Hepatocyte (in vitro differentiated cells): ENCODE results near the gene STX18. TPM values are rescaled to one million over a fixed set of nuclear protein-coding genes. Genes with fewer than 3 reads are reported as not detected.

Experiments used
- DNase-seq: peaks from one replicate; pipeline ENCODE4 v3.0.0-alpha.2; 2016; ENCODE audit warnings: low spot score
- H2AFZ ChIP-seq: fragments of 200-600 bp; sonication (generic); 2 replicates; pipeline ENCODE4 v1.6.0; 2016; ENCODE audit warnings: antibody characterized with exemption, mild to moderate bottlenecking
- H3K27ac ChIP-seq: fragments of 200-600 bp; sonication (generic); 2 replicates; pipeline ENCODE4 v1.5.1; 2016; ENCODE audit warnings: mild to moderate bottlenecking
- H3K27me3 ChIP-seq: fragments of 200-600 bp; sonication (generic); 2 replicates; pipeline ENCODE4 v1.6.1; 2016
- H3K36me3 ChIP-seq: fragments of 200-600 bp; sonication (generic); replicated peaks from 2 replicates; pipeline ENCODE4 v1.5.1; 2016; ENCODE audit warnings: low read depth; ENCODE audit not compliant: insufficient read depth
- H3K4me1 ChIP-seq: fragments of 200-600 bp; sonication (generic); 2 replicates; pipeline ENCODE4 v1.5.1; 2016; ENCODE audit warnings: mild to moderate bottlenecking, moderate library complexity; ENCODE audit not compliant: insufficient read depth
- H3K4me2 ChIP-seq: fragments of 200-600 bp; sonication (generic); 2 replicates; pipeline ENCODE4 v1.6.0; 2016
- H3K4me3 ChIP-seq: fragments of 200-600 bp; sonication (generic); 2 replicates; pipeline ENCODE4 v1.5.1; 2016; ENCODE audit warnings: mild to moderate bottlenecking
- H3K79me2 ChIP-seq: fragments of 200-600 bp; sonication (generic); 2 replicates; pipeline ENCODE4 v1.6.0; 2017; ENCODE audit warnings: mild to moderate bottlenecking
- H3K9me2 ChIP-seq: fragments of 200-600 bp; sonication (generic); replicated peaks from 2 replicates; pipeline ENCODE4 v1.6.0; 2017; ENCODE audit warnings: mild to moderate bottlenecking; ENCODE audit not compliant: insufficient read depth
- H3K9me3 ChIP-seq: fragments of 200-600 bp; sonication (generic); 2 replicates; pipeline ENCODE4 v1.5.1; 2016; ENCODE audit warnings: low read depth, mild to moderate bottlenecking
- H4K20me1 ChIP-seq: fragments of 200-600 bp; sonication (generic); 2 replicates; pipeline ENCODE4 v1.6.0; 2016; ENCODE audit warnings: mild to moderate bottlenecking; ENCODE audit not compliant: insufficient read depth, poor library complexity, severe bottlenecking
- EZH2 ChIP-seq: fragments of 200-600 bp; sonication (generic); IDR thresholded peaks from 2 replicates; pipeline ENCODE4 v1.6.1; 2016; ENCODE audit warnings: antibody characterized with exemption, mild to moderate bottlenecking, borderline replicate concordance
- EZH2phosphoT487 ChIP-seq: fragments of 200-600 bp; sonication (generic); IDR thresholded peaks from one replicate; pipeline ENCODE4 v1.6.1; 2018; ENCODE audit warnings: antibody characterized with exemption, mild to moderate bottlenecking, low read depth, moderate library complexity; ENCODE audit not compliant: unreplicated experiment, severe bottlenecking
- WGBS: methylation state at CpG from one replicate; pipeline ENCODE4 v1.1.6; 2016; ENCODE audit warnings: low lambda C conversion rate; ENCODE audit errors: missing lambda C conversion rate; 5-methylcytosine and 5-hydroxymethylcytosine counted together
- polyA plus RNA-seq: library from polyadenylated mRNA; unstranded; fragments of >200 nt; fragmentation: Nextera tagmentation; extraction: Ambion mirVana; gene quantifications from 2 replicates; pipeline ENCODE4 v1.2.1, GENCODE V29; 2016
- total RNA-seq: library from RNA; depleted of rRNA; stranded (reverse); fragments of >200 nt; gene quantifications from 2 replicates; pipeline ENCODE4 v1.2.3, GENCODE V29; 2014
- TF ChIP-seq, protein P1 (sequence below): fragments of 200-600 bp; sonication (generic); IDR thresholded peaks from 2 replicates; pipeline ENCODE4 v1.5.1; 2016; ENCODE audit warnings: antibody characterized with exemption, mild to moderate bottlenecking; ENCODE audit not compliant: poor library complexity

Gene STX18
- total and polyA plus RNA-seq, 2 experiments from 2014 or later = 32.1 to 54.3 TPM

DNA sequence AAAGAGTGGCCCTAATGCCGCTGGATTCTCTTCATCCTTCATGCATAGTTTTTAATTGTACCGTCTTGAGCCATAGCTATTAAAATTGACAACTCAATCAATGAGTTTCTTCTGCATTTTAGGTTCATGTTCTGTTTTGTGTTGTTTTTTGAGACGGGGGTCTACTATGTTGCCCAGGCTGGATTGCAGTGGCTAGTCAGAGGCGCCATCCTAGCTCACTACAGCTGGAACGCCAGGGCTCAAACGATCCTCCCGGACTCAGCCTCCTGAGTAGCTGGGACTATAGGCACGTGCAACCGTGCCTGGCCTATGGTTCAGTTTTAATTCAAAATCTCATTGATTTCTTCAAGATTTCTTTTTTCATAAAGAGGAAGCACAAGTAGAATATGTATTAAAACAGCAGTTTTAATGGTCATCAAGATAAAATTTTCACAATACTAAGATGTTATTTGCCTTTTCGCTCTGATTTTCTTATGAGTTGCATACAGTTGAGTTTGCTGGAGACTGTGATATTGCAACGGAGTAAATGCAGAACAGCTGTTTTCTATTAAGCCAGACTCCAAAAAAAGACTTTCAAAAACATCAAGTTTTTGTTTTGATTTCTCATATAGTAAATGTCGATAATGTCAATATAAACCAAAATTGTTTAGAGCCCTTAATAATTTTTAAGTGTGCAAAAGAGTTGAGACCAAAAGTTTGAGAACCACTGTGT, 1.1 kb upstream of the STX18 start:
- Histone ChIP-seq H3K9me2 (no peaks in the 10 kb centered on the region), H3K27ac (peak overlapping the region; percentile 93), H3K4me2 (peak overlapping the region; percentile 89), H3K79me2 (peaks cover 58% of the 10 kb centered on the region), H3K27me3 (no peaks in the 10 kb centered on the region), H2AFZ (peak overlapping the region; percentile 94), H3K36me3 (no peaks in the 10 kb centered on the region), H3K4me3 (peak overlapping the region; percentile 67), H4K20me1 (peaks cover 3% of the 10 kb centered on the region), H3K4me1 (peaks cover 19% of the 10 kb centered on the region), H3K9me3 (no peaks in the 10 kb centered on the region)
- WGBS = 17% methylated on average over 12 of the region's 12 CpGs
- DNase-seq = no peak
- TF ChIP-seq, protein P1, sequence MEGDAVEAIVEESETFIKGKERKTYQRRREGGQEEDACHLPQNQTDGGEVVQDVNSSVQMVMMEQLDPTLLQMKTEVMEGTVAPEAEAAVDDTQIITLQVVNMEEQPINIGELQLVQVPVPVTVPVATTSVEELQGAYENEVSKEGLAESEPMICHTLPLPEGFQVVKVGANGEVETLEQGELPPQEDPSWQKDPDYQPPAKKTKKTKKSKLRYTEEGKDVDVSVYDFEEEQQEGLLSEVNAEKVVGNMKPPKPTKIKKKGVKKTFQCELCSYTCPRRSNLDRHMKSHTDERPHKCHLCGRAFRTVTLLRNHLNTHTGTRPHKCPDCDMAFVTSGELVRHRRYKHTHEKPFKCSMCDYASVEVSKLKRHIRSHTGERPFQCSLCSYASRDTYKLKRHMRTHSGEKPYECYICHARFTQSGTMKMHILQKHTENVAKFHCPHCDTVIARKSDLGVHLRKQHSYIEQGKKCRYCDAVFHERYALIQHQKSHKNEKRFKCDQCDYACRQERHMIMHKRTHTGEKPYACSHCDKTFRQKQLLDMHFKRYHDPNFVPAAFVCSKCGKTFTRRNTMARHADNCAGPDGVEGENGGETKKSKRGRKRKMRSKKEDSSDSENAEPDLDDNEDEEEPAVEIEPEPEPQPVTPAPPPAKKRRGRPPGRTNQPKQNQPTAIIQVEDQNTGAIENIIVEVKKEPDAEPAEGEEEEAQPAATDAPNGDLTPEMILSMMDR = no peak
- TF ChIP-seq EZH2phosphoT487 (no peak), EZH2 (no peak)

DNA sequence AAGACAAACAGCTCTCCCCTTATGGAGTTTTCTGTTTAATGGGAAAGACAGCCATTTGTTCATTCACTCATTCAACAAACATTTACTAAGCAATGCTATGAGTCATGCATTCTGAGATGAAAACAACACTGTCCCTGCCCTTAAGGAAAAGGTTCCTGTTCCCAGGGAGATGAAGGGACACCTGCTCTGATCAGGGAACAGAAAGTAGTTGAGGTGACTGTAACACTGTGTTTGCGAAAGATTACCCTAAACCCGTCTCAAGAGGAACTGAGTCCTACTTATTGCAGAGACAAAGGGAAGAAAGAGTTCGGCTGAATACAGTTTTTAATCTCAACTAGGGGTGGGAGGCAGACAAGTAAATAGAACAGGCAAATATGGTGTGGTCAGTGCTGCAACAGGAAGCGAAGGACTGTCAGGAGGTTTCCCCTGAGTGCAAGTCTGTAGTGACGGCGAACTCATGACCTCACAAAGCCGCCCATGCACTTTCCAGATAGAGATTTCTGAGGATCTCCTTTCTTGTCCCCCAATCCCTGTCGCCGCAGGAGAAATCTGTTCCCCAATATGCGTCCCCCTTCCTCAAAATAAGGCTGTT, 712 bp downstream of the STX18 start:
- H3K4me3 ChIP-seq = peak overlapping the region; percentile 71
- H3K79me2 ChIP-seq = peaks cover 76% of the 10 kb centered on the region
- TF ChIP-seq, protein P1 = no peak
- TF ChIP-seq EZH2phosphoT487 (no peak), EZH2 (no peak)
- H3K4me2 ChIP-seq = peak overlapping the region; percentile 80
- no peaks in the 10 kb centered on the region for H3K9me3 ChIP-seq
- peak overlapping the region; percentile 49 for H2AFZ ChIP-seq
- peak; percentile 46 for DNase-seq
- WGBS = 14% methylated on average over 10 of the region's 10 CpGs
- peak overlapping the region; percentile 93 for H3K27ac ChIP-seq
- H4K20me1 ChIP-seq = peaks cover 8% of the 10 kb centered on the region
- no peaks in the 10 kb centered on the region for H3K27me3 ChIP-seq
- H3K36me3 ChIP-seq = no peaks in the 10 kb centered on the region
- H3K4me1 ChIP-seq = peaks cover 19% of the 10 kb centered on the region
- no peaks in the 10 kb centered on the region for H3K9me2 ChIP-seq

DNA sequence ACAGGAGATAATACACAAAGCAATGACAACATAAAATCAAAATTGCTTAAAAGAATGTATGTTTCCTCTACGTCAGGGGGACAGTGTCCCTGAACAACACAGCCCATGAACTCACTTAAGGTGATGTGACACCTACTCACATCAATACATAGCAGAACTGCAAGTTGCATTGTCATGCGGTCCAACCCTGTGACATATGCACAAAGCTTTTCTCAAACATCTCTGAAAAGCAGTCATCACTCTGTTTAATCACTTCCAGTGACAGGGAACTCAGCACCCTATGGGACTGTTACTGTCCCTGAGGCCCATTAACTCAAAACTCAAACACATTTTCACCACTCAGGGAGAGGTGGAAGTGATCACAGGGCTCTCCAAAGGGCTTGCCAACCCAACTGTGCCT, 2.4 kb downstream of the STX18 start:
- Histone ChIP-seq H3K27me3 (no peaks in the 10 kb centered on the region), H3K9me3 (no peaks in the 10 kb centered on the region), H3K4me2 (peak overlapping the region; percentile 80), H3K27ac (no peak overlapping the region), H3K9me2 (no peaks in the 10 kb centered on the region), H3K36me3 (no peaks in the 10 kb centered on the region), H3K4me3 (no peak overlapping the region), H2AFZ (no peak overlapping the region), H4K20me1 (peaks cover 12% of the 10 kb centered on the region), H3K4me1 (peaks cover 19% of the 10 kb centered on the region), H3K79me2 (peaks cover 92% of the 10 kb centered on the region)
- WGBS = 95% methylated on average over 2 of the region's 2 CpGs
- TF ChIP-seq EZH2 = no peak
- no peak for TF ChIP-seq EZH2phosphoT487
- DNase-seq = no peak

DNA sequence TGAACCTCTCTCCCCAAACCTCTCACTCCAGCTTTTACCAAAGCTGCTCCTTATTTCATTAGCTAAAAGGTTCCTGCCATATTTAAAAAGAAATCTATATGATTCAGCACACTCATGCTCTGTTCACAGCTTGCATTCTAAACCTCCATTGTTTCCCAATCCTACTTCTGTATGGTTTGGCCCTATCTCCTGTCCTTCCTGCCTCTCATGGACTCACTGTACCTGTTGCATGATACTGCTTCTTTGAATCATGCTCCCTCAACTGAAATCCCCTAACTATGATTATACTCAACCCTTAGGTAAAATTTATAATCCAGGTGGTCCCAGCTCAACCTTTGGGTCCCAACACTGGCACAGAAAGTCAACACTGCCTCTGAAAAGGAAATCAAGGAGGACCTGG, 6.3 kb downstream of the STX18 start:
- Histone ChIP-seq H3K27me3 (no peaks in the 10 kb centered on the region), H3K9me3 (no peaks in the 10 kb centered on the region), H4K20me1 (peaks cover 16% of the 10 kb centered on the region), H3K79me2 (peaks cover 100% of the 10 kb centered on the region), H3K27ac (no peak overlapping the region), H3K4me3 (no peak overlapping the region), H3K9me2 (no peaks in the 10 kb centered on the region), H2AFZ (no peak overlapping the region), H3K36me3 (no peaks in the 10 kb centered on the region), H3K4me1 (peaks cover 9% of the 10 kb centered on the region), H3K4me2 (no peak overlapping the region)
- TF ChIP-seq, protein P1 = no peak
- TF ChIP-seq EZH2 (no peak), EZH2phosphoT487 (no peak)
- no peak for DNase-seq
